HEK293T (cell line): ENCODE results near the gene PAPPA2.
"Not testable (repeated sequence)": the region's sequence is repeated elsewhere in the genome, so short reads cannot be mapped to it uniquely, and the experiment has no call there.

Experiments
- ARNT ChIP-seq: fragments of 450-650 bp; IDR thresholded peaks from 2 replicates; pipeline ENCODE4 v1.6.1; 2017; ENCODE audit warnings: mild to moderate bottlenecking
- BHLHE40 ChIP-seq: fragments of 450-650 bp; IDR thresholded peaks from 2 replicates; pipeline ENCODE4 v1.6.1; 2016; ENCODE audit warnings: mild to moderate bottlenecking, moderate library complexity, borderline replicate concordance
- FOXA1 ChIP-seq: fragments of 450-650 bp; IDR thresholded peaks from 2 replicates; pipeline ENCODE4 v1.6.1; 2016; ENCODE audit warnings: mild to moderate bottlenecking
- FOXM1 ChIP-seq: fragments of 450-650 bp; IDR thresholded peaks from 2 replicates; pipeline ENCODE4 v1.6.1; 2017; ENCODE audit warnings: mild to moderate bottlenecking, borderline replicate concordance
- NFRKB ChIP-seq: fragments of 450-650 bp; IDR thresholded peaks from 2 replicates; pipeline ENCODE4 v1.6.1; 2016; ENCODE audit warnings: mild to moderate bottlenecking, moderate library complexity
- SP1 ChIP-seq: fragments of 450-650 bp; IDR thresholded peaks from 2 replicates; pipeline ENCODE4 v1.6.1; 2017
- SUZ12 ChIP-seq: fragments of 450-650 bp; IDR thresholded peaks from 2 replicates; pipeline ENCODE4 v1.6.1; 2016; ENCODE audit warnings: mild to moderate bottlenecking
- ZNF384 ChIP-seq: fragments of 450-650 bp; IDR thresholded peaks from 2 replicates; pipeline ENCODE4 v1.6.1; 2016

- not testable (repeated sequence) for TF ChIP-seq FOXM1, SP1, ARNT, ZNF384, NFRKB, SUZ12, BHLHE40, FOXA1
These were observed 11.2 kb upstream of the PAPPA2 start for GRCh38 chr1:176451741-176452140.
